Calu3 (cell line): Measurements from ENCODE around the gene METAP1D. TPM values are rescaled to one million over a fixed set of nuclear protein-coding genes. Genes with fewer than 3 reads are reported as not detected.

ENCODE experiments used
- BruUV-seq: library from RNA; stranded (reverse); fragments of 400-500 nt; replicated peaks from 2 replicates; lab custom pipeline; 2021; lab: Mats Ljungman, UMichigan
- CTCF ChIA-PET: fragments of 300-600 bp; sonication (Branson Sonifier 250); formaldehyde crosslinking; loops from one replicate; lab custom pipeline; 2022; ENCODE audit warnings: antibody characterized with exemption; lab: Charles Lee
- DNase-seq: peaks from one replicate; pipeline ENCODE4 v3.0.0; 2022
- H3K27ac Mint-ChIP-seq: one replicate; pipeline ENCODE4 v1.8.0; 2022; ENCODE audit warnings: mixed read lengths; ENCODE audit not compliant: unreplicated experiment
- H3K27me3 Mint-ChIP-seq: one replicate; pipeline ENCODE4 v1.8.0; 2022; ENCODE audit warnings: mixed read lengths; ENCODE audit not compliant: unreplicated experiment
- H3K36me3 Mint-ChIP-seq: one replicate; pipeline ENCODE4 v1.8.0; 2022; ENCODE audit warnings: mild to moderate bottlenecking, moderate library complexity, mixed read lengths; ENCODE audit not compliant: insufficient read depth, unreplicated experiment
- H3K4me1 Mint-ChIP-seq: one replicate; pipeline ENCODE4 v1.8.0; 2022; ENCODE audit warnings: mild to moderate bottlenecking, low read depth, mixed read lengths; ENCODE audit not compliant: unreplicated experiment
- H3K4me3 Mint-ChIP-seq: one replicate; pipeline ENCODE4 v1.8.0; 2022; ENCODE audit warnings: mild to moderate bottlenecking, low read depth, moderate library complexity, mixed read lengths; ENCODE audit not compliant: unreplicated experiment
- H3K9me3 Mint-ChIP-seq: one replicate; pipeline ENCODE4 v1.8.0; 2022; ENCODE audit warnings: low read depth, mixed read lengths; ENCODE audit not compliant: unreplicated experiment
- CTCF ChIP-seq: fragments of 200-600 bp; IDR thresholded peaks from one replicate; pipeline ENCODE4 v1.8.0; 2022; ENCODE audit warnings: antibody characterized with exemption; ENCODE audit not compliant: unreplicated experiment
- intact Hi-C: fragments of 100-400 bp; cut with micrococcal nuclease; formaldehyde crosslinking; loops from one replicate; pipeline ENCODE4 v1.10.0; 2022; ENCODE audit not compliant: unreplicated experiment
- total RNA-seq: library from RNA; stranded (reverse); gene quantifications from 2 replicates; pipeline ENCODE4 v1.2.3, GENCODE V29; 2022

METAP1D gene
- total RNA-seq, 1 experiment from 2014 or later: 11.0 TPM

- peaks cover 23% of the 10 kb centered on the region for H3K36me3 Mint-ChIP-seq
- peaks cover 40% of the 10 kb centered on the region for H3K4me1 Mint-ChIP-seq
- H3K27me3 Mint-ChIP-seq: peaks cover 100% of the 10 kb centered on the region
- no peak overlapping the region for H3K27ac Mint-ChIP-seq
- TF ChIP-seq CTCF: no peak
- H3K9me3 Mint-ChIP-seq: no peaks in the 10 kb centered on the region
- intact Hi-C loops: no loop called here
- DNase-seq: no peak
- no TSS peak for BruUV-seq
- CTCF ChIA-PET: interaction anchor here (0.6 to 1.5 kb wide), 4 partner anchors 9 to 283 kb away, joined by 3 to 5 read pairs (median 4); no protein-coding TSS in a partner anchor
- peak overlapping the region; percentile 88 for H3K4me3 Mint-ChIP-seq
Observed at GRCh38 chr2:172087207-172087779, 87.5 kb downstream of the METAP1D start.

- Mint-ChIP-seq H3K4me1 (peaks cover 35% of the 10 kb centered on the region), H3K27ac (no peak overlapping the region), H3K36me3 (peaks cover 23% of the 10 kb centered on the region), H3K4me3 (no peak overlapping the region), H3K27me3 (peaks cover 100% of the 10 kb centered on the region), H3K9me3 (no peaks in the 10 kb centered on the region)
- TF ChIP-seq CTCF: no peak
- no TSS peak for BruUV-seq
- intact Hi-C loops: no loop called here
- DNase-seq: no peak
- CTCF ChIA-PET: interaction anchor here (0.6 to 1.2 kb wide), 2 partner anchors 14 to 283 kb away, joined by 3 to 5 read pairs; no protein-coding TSS in a partner anchor
Observed at GRCh38 chr2:172087780-172088244, 88.1 kb downstream of the METAP1D start.

GRCh38 chr2:172088245-172089004, 88.7 kb downstream of the METAP1D start:
- Mint-ChIP-seq H3K9me3 (no peaks in the 10 kb centered on the region), H3K27me3 (peaks cover 100% of the 10 kb centered on the region), H3K4me3 (no peak overlapping the region), H3K27ac (no peak overlapping the region), H3K4me1 (peaks cover 28% of the 10 kb centered on the region), H3K36me3 (peaks cover 19% of the 10 kb centered on the region)
- DNase-seq: no peak
- BruUV-seq: no TSS peak
- intact Hi-C loops: no loop called here
- CTCF ChIA-PET: interaction anchor here (1.2 kb wide), 1 partner anchor 14 kb away, joined by 5 read pairs; no protein-coding TSS in a partner anchor
- TF ChIP-seq CTCF: no peak

- peaks cover 19% of the 10 kb centered on the region for H3K36me3 Mint-ChIP-seq
- intact Hi-C loops: no loop called here
- no peaks in the 10 kb centered on the region for H3K9me3 Mint-ChIP-seq
- peaks cover 100% of the 10 kb centered on the region for H3K27me3 Mint-ChIP-seq
- TF ChIP-seq CTCF: no peak
- DNase-seq: no peak
- CTCF ChIA-PET: no interaction called here
- H3K4me3 Mint-ChIP-seq: no peak overlapping the region
- H3K27ac Mint-ChIP-seq: no peak overlapping the region
- BruUV-seq: no TSS peak
- H3K4me1 Mint-ChIP-seq: peaks cover 27% of the 10 kb centered on the region
Observed at GRCh38 chr2:172089005-172089504, 89.3 kb downstream of the METAP1D start.
